ENCODE results near the gene RELB. TPM values are rescaled to one million over a fixed set of nuclear protein-coding genes. Genes with fewer than 3 reads are reported as not detected.

The RELB gene
- total RNA-seq, 3 donors from 2014 or later (not counting 1 experiment from before 2014, with no cell fraction given) = 92.4 to 119 (median 105) TPM

DNA sequence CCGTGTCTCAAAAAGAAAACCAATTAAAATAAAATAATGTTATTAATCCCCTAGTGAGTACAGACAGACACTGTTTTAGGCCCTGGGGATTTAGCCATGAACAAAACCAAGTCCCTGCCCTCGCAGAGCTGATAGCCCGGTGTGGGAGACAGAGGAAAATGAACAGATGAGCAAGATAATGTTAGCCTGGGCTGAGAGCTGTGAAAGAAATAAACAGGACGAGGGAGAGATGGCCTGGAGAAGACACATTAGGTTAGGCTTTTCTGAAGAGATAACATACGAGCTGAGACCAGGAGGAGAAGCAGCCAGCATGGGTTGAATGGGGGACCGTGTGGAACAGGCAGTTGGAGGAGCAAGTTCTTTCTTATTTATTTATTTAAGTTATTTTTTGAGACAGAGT is 9.0 kb downstream of the RELB start:
- intact Hi-C loops (cut with micrococcal nuclease) = no loop called here
- DNase-seq (no peak), ATAC-seq (peak in 1 of 3 donors; percentile 2)
- Mint-ChIP-seq H3K4me1 (peaks cover 7 to 12% of the 10 kb centered on the region in 2 donors), H3K27ac (peak overlapping the region; percentile 4 to 27), H3K4me3 (no peak overlapping the region), H3K27me3 (ENCODE audit: low read depth in 2 of 2) (no peaks in the 10 kb centered on the region), H3K36me3 (no peaks in the 10 kb centered on the region), H3K9me3 (no peaks in the 10 kb centered on the region)
- H3K36me3 ChIP-seq (ENCODE audit: control insufficient read depth, insufficient read depth, low read length) = peaks cover 16% of the 10 kb centered on the region
- no peaks in the 10 kb centered on the region for H3K9me3 ChIP-seq (ENCODE audit: control insufficient read depth, insufficient read depth, low read length)
- WGBS (ENCODE audit: insufficient coverage) = 82% methylated on average over 4 of the region's 6 CpGs
- peaks cover 12% of the 10 kb centered on the region for H3K4me1 ChIP-seq (ENCODE audit: control insufficient read depth, insufficient read depth, low read length)
- no peak overlapping the region for H3K27ac ChIP-seq (ENCODE audit: low read length)
- no peak overlapping the region for H3K4me3 ChIP-seq (ENCODE audit: low read length)
- TF ChIP-seq, protein P1, sequence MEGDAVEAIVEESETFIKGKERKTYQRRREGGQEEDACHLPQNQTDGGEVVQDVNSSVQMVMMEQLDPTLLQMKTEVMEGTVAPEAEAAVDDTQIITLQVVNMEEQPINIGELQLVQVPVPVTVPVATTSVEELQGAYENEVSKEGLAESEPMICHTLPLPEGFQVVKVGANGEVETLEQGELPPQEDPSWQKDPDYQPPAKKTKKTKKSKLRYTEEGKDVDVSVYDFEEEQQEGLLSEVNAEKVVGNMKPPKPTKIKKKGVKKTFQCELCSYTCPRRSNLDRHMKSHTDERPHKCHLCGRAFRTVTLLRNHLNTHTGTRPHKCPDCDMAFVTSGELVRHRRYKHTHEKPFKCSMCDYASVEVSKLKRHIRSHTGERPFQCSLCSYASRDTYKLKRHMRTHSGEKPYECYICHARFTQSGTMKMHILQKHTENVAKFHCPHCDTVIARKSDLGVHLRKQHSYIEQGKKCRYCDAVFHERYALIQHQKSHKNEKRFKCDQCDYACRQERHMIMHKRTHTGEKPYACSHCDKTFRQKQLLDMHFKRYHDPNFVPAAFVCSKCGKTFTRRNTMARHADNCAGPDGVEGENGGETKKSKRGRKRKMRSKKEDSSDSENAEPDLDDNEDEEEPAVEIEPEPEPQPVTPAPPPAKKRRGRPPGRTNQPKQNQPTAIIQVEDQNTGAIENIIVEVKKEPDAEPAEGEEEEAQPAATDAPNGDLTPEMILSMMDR (IDR thresholded peaks at IDR 0.05) = no peak
- no peaks in the 10 kb centered on the region for H3K27me3 ChIP-seq (ENCODE audit: control insufficient read depth, insufficient read depth, low read length)

DNA sequence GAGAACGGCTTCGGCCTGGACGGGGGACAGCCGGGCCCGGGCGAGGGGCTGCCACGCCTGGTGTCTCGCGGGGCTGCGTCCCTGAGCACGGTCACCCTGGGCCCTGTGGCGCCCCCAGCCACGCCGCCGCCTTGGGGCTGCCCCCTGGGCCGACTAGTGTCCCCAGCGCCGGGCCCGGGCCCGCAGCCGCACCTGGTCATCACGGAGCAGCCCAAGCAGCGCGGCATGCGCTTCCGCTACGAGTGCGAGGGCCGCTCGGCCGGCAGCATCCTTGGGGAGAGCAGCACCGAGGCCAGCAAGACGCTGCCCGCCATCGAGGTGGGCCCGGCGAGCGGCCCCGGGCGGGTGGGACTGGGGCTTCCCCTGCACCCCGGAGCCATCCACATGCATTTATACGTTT is 10.7 kb downstream of the RELB start:
- Mint-ChIP-seq H3K4me1 (peaks cover 11 to 19% of the 10 kb centered on the region in 2 donors), H3K36me3 (no peaks in the 10 kb centered on the region), H3K4me3 (peak overlapping the region; percentile 31), H3K27ac (peak overlapping the region; percentile 40 to 68), H3K9me3 (no peaks in the 10 kb centered on the region), H3K27me3 (ENCODE audit: low read depth in 2 of 2) (no peaks in the 10 kb centered on the region)
- no peaks in the 10 kb centered on the region for H3K9me3 ChIP-seq (ENCODE audit: control insufficient read depth, insufficient read depth, low read length)
- WGBS (ENCODE audit: insufficient coverage) = 98% methylated on average over 42 of the region's 42 CpGs
- H3K27me3 ChIP-seq (ENCODE audit: control insufficient read depth, insufficient read depth, low read length) = no peaks in the 10 kb centered on the region
- TF ChIP-seq, protein P1 (IDR thresholded peaks at IDR 0.05) = no peak
- H3K36me3 ChIP-seq (ENCODE audit: control insufficient read depth, insufficient read depth, low read length) = peaks cover 14% of the 10 kb centered on the region
- intact Hi-C loops (cut with micrococcal nuclease) = no loop called here
- ATAC-seq = no peak
- H3K27ac ChIP-seq (ENCODE audit: low read length) = no peak overlapping the region
- no peak overlapping the region for H3K4me3 ChIP-seq (ENCODE audit: low read length)
- no peak for DNase-seq
- peaks cover 18% of the 10 kb centered on the region for H3K4me1 ChIP-seq (ENCODE audit: control insufficient read depth, insufficient read depth, low read length)

DNA sequence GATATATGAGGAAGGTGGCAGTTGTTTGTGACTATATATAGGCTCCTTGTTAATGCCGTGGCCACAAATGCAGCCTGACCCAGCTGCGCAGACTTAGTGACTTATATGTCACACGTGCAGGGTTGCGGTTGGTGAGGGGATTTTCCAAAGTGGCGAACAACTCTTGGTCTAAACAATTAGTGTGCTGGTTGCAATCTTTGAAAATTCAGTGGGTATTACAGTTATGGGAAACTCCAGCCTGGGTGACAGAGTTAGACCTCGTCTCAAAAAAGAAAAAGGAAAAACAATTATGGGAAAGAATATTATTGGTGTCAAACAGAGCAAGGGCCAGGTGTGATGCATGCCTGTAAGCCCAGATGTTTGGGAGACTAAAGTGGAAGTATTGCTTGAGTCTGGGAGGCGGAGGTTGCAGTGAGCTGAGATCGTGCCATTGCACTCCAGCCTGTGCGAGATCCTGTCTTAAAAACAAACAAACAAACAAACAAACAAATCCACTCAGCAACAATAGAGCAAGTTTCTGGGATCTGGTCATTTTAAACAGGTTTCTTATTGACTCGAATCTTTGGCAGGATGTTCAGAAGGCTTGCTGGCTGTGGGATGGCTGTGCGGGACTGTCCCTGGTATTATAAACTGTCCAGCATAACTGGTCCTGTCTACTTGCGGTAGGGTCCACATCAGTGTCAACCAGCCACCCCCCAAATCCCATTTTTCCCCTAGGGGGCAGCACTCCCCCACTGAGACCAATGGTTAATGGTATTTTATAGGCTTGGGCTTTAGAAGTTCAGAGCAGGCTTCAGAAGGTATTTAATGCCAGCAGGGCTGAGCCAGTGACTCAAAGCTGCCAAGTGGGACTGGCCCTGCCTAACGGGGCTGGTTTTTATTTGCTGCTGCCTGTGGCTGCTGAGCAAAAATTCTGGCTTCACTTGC is 15.4 kb downstream of the RELB start:
- Histone ChIP-seq H3K36me3 (ENCODE audit: control insufficient read depth, insufficient read depth, low read length) (peaks cover 2% of the 10 kb centered on the region), H3K4me1 (ENCODE audit: control insufficient read depth, insufficient read depth, low read length) (peaks cover 17% of the 10 kb centered on the region), H3K9me3 (ENCODE audit: control insufficient read depth, insufficient read depth, low read length) (no peaks in the 10 kb centered on the region), H3K27me3 (ENCODE audit: control insufficient read depth, insufficient read depth, low read length) (no peaks in the 10 kb centered on the region), H3K4me3 (ENCODE audit: low read length) (no peak overlapping the region), H3K27ac (ENCODE audit: low read length) (peak overlapping the region; percentile 78)
- H3K36me3 Mint-ChIP-seq = no peaks in the 10 kb centered on the region
- intact Hi-C loops (cut with micrococcal nuclease) = loop anchor here (1.0 to 2.0 kb wide), 3 partner anchors 15 to 42 kb away; partner anchors contain the start of gene RELB
- H3K9me3 Mint-ChIP-seq = no peaks in the 10 kb centered on the region
- H3K4me3 Mint-ChIP-seq = peak overlapping the region; percentile 63
- DNase-seq (peak; percentile 75 to 93), ATAC-seq (peak; percentile 76 to 90 (median 79))
- H3K4me1 Mint-ChIP-seq = peaks cover 8 to 14% of the 10 kb centered on the region in 2 donors
- H3K27ac Mint-ChIP-seq = peak overlapping the region; percentile 87 to 89
- no peaks in the 10 kb centered on the region for H3K27me3 Mint-ChIP-seq (ENCODE audit: low read depth in 2 of 2)
- 43% methylated on average over 12 of the region's 13 CpGs for WGBS (ENCODE audit: insufficient coverage)
- TF ChIP-seq, protein P1 (IDR thresholded peaks at IDR 0.05) = peak; percentile 48
